Sigmoid colon (tissue), 7 donors: ENCODE measurements around the gene TMEM40. TPM values are rescaled to one million over a fixed set of nuclear protein-coding genes. Genes with fewer than 3 reads are reported as not detected.

Experiments used
- DNase-seq: peaks from one replicate; pipeline ENCODE4 v3.0.0-alpha.2; 2019
- H3K27ac ChIP-seq, 4 donors: fragments of 200-600 bp; sonication (generic); one replicate each; pipeline ENCODE4 v1.5.1; 2016 to 2019; ENCODE audit warnings: mild to moderate bottlenecking in 1 of 4
- H3K27me3 ChIP-seq, 3 donors: fragments of 200-600 bp; sonication (generic); one replicate each; pipeline ENCODE4 v1.5.1; 2019; ENCODE audit warnings: mild to moderate bottlenecking in 1 of 3
- H3K36me3 ChIP-seq, 4 donors: fragments of 200-600 bp; sonication (generic); one replicate each; pipeline ENCODE4 v1.5.1; 2016 to 2019
- H3K4me1 ChIP-seq, 4 donors: fragments of 200-600 bp; sonication (generic); one replicate each; pipeline ENCODE4 v1.5.1; 2017 to 2019
- H3K4me3 ChIP-seq, 4 donors: fragments of 200-600 bp; sonication (generic); one replicate each; pipeline ENCODE4 v1.5.1; 2017 to 2019; ENCODE audit warnings: mild to moderate bottlenecking in 2 of 4, moderate library complexity in 1 of 4
- H3K9me3 ChIP-seq, 4 donors: fragments of 200-600 bp in 3 of 4; sonication (generic) in 3 of 4; one replicate each; pipeline versions ENCODE4 v1.5.1 to v1.6.1; 2013 to 2019
- EP300 ChIP-seq, 4 donors: sonication (generic); formaldehyde crosslinking; IDR thresholded peaks; one replicate each; pipeline ENCODE4 v1.6.1; 2017; ENCODE audit warnings: antibody characterized with exemption in 4 of 4
- POLR2A ChIP-seq, 2 donors: fragments of 450-650 bp; IDR thresholded peaks; one replicate each; pipeline ENCODE4 v1.6.1; 2016; ENCODE audit warnings: antibody characterized with exemption in 2 of 2, mild to moderate bottlenecking in 2 of 2, moderate library complexity in 2 of 2
- POLR2AphosphoS5 ChIP-seq, 4 donors: sonication (generic); formaldehyde crosslinking; IDR thresholded peaks; one replicate each; pipeline ENCODE4 v1.6.1; 2017; ENCODE audit warnings: antibody characterized with exemption in 4 of 4
- WGBS, 2 donors: extraction: QIAGEN DNeasy Blood & Tissue Kit; methylation state at CpG; one replicate each; pipeline ENCODE4 v1.1.7; 2013; 5-methylcytosine and 5-hydroxymethylcytosine counted together
- intact Hi-C: fragments of 100-400 bp; cut with DNase I; formaldehyde crosslinking; loops from one replicate; pipeline ENCODE4 v1.15.1; 2023
- polyA plus RNA-seq, 3 donors: library from polyadenylated mRNA; stranded (reverse); fragments of 200-250 nt; gene quantifications; one replicate each; pipeline ENCODE4 v1.2.3, GENCODE V29; 2013
- total RNA-seq, 4 donors: library from RNA; depleted of rRNA; stranded (reverse); fragments of >200 nt; gene quantifications; one replicate each; pipeline ENCODE4 v1.1.0, GENCODE V29; 2016
- TF ChIP-seq, protein P1 (sequence below), 4 experiments: fragments of 450-650 bp in 3 of 4; fragments of 200-600 bp in 1 of 4; IDR thresholded peaks; one replicate each; pipeline ENCODE4 v1.5.1; 2016 to 2019; ENCODE audit warnings: antibody characterized with exemption in 4 of 4, mild to moderate bottlenecking in 3 of 4, moderate library complexity in 2 of 4
- donor health status: healthy with polysubstance abuse.
- donor health status: Bipolar disorder and iron deficiency.
- donor health status: healthy.

Gene TMEM40
- total and polyA plus RNA-seq, 7 donors = 0.10 to 0.60 TPM; not detected in 5

- WGBS, 2 donors = 87 to 97% methylated on average over 1 of the region's 1 CpG
- H3K36me3 ChIP-seq = no peaks in the 10 kb centered on the region
- DNase-seq = no peak
- no peaks in the 10 kb centered on the region for H3K9me3 ChIP-seq
- intact Hi-C loops = no loop called here
- H3K27me3 ChIP-seq = no peaks in the 10 kb centered on the region
- H3K4me3 ChIP-seq = no peak overlapping the region
- no peak overlapping the region for H3K27ac ChIP-seq
- H3K4me1 ChIP-seq = peaks cover 0 to 6% (median 0%) of the 10 kb centered on the region in 4 donors
- no peak for TF ChIP-seq POLR2A (IDR thresholded peaks at IDR 0.05)
- TF ChIP-seq POLR2AphosphoS5 (IDR thresholded peaks at IDR 0.05) = no peak
Measured at GRCh38 chr3:12773710-12774086, 14.6 kb upstream of the TMEM40 start.

- Histone ChIP-seq H3K27ac (no peak overlapping the region), H3K27me3 (no peaks in the 10 kb centered on the region), H3K4me1 (peaks cover 0 to 6% (median 0%) of the 10 kb centered on the region in 4 donors), H3K36me3 (no peaks in the 10 kb centered on the region), H3K4me3 (no peak overlapping the region), H3K9me3 (no peaks in the 10 kb centered on the region)
- 51 to 60% methylated on average over 2 of the region's 2 CpGs for WGBS, 2 donors
- DNase-seq = no peak
- intact Hi-C loops = no loop called here
- TF ChIP-seq POLR2AphosphoS5 (IDR thresholded peaks at IDR 0.05) (no peak), POLR2A (IDR thresholded peaks at IDR 0.05) (no peak), EP300 (IDR thresholded peaks at IDR 0.05) (no peak)
- TF ChIP-seq, protein P1, sequence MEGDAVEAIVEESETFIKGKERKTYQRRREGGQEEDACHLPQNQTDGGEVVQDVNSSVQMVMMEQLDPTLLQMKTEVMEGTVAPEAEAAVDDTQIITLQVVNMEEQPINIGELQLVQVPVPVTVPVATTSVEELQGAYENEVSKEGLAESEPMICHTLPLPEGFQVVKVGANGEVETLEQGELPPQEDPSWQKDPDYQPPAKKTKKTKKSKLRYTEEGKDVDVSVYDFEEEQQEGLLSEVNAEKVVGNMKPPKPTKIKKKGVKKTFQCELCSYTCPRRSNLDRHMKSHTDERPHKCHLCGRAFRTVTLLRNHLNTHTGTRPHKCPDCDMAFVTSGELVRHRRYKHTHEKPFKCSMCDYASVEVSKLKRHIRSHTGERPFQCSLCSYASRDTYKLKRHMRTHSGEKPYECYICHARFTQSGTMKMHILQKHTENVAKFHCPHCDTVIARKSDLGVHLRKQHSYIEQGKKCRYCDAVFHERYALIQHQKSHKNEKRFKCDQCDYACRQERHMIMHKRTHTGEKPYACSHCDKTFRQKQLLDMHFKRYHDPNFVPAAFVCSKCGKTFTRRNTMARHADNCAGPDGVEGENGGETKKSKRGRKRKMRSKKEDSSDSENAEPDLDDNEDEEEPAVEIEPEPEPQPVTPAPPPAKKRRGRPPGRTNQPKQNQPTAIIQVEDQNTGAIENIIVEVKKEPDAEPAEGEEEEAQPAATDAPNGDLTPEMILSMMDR (IDR thresholded peaks at IDR 0.05) = no peak
Measured at GRCh38 chr3:12773030-12773709, 14.1 kb upstream of the TMEM40 start.

- H3K36me3 ChIP-seq = no peaks in the 10 kb centered on the region
- DNase-seq = no peak
- H3K9me3 ChIP-seq = no peaks in the 10 kb centered on the region
- TF ChIP-seq EP300 (IDR thresholded peaks at IDR 0.05) (no peak), POLR2A (IDR thresholded peaks at IDR 0.05) (no peak), POLR2AphosphoS5 (IDR thresholded peaks at IDR 0.05) (no peak)
- TF ChIP-seq, protein P1 (IDR thresholded peaks at IDR 0.05) = no peak
- H3K4me1 ChIP-seq = peaks cover 0 to 6% (median 0%) of the 10 kb centered on the region in 4 donors
- H3K27me3 ChIP-seq = no peaks in the 10 kb centered on the region
- no peak overlapping the region for H3K4me3 ChIP-seq
- H3K27ac ChIP-seq = no peak overlapping the region
- WGBS, 2 donors = 67 to 88% methylated on average over 5 of the region's 5 CpGs
- intact Hi-C loops = no loop called here
Measured at GRCh38 chr3:12772462-12772861, 13.4 kb upstream of the TMEM40 start.

GRCh38 chr3:12771236-12771635 is 12.2 kb upstream of the TMEM40 start:
- no peak for TF ChIP-seq EP300 (IDR thresholded peaks at IDR 0.05)
- no peak for TF ChIP-seq POLR2A (IDR thresholded peaks at IDR 0.05)
- TF ChIP-seq, protein P1 (IDR thresholded peaks at IDR 0.05) = no peak
- TF ChIP-seq POLR2AphosphoS5 (IDR thresholded peaks at IDR 0.05) = no peak
- intact Hi-C loops = no loop called here
- WGBS, 2 donors = 88 to 94% methylated on average over 9 of the region's 9 CpGs
- no peak for DNase-seq
- no peak overlapping the region for H3K4me3 ChIP-seq
- H3K27ac ChIP-seq = no peak overlapping the region
- H3K4me1 ChIP-seq = peaks cover 0 to 6% (median 0%) of the 10 kb centered on the region in 4 donors
- H3K9me3 ChIP-seq = no peaks in the 10 kb centered on the region
- no peaks in the 10 kb centered on the region for H3K27me3 ChIP-seq
- no peaks in the 10 kb centered on the region for H3K36me3 ChIP-seq

- no peaks in the 10 kb centered on the region for H3K36me3 ChIP-seq
- no peak overlapping the region for H3K4me3 ChIP-seq
- DNase-seq = no peak
- no peak overlapping the region for H3K27ac ChIP-seq
- intact Hi-C loops = no loop called here
- H3K27me3 ChIP-seq = no peaks in the 10 kb centered on the region
- 55 to 87% methylated on average over 2 of the region's 2 CpGs for WGBS, 2 donors
- peaks cover 0 to 6% (median 0%) of the 10 kb centered on the region in 4 donors for H3K4me1 ChIP-seq
- no peaks in the 10 kb centered on the region for H3K9me3 ChIP-seq
- TF ChIP-seq POLR2A (IDR thresholded peaks at IDR 0.05) (no peak), POLR2AphosphoS5 (IDR thresholded peaks at IDR 0.05) (no peak), EP300 (IDR thresholded peaks at IDR 0.05) (no peak)
- TF ChIP-seq, protein P1 (IDR thresholded peaks at IDR 0.05) = no peak
Measured at GRCh38 chr3:12769761-12770160, 10.7 kb upstream of the TMEM40 start.
